NCI-H128 (cell line): Measurements from ENCODE around the gene FABP2.
"Not testable (repeated sequence)": the region's sequence is repeated elsewhere in the genome, so short reads cannot be mapped to it uniquely, and the experiment has no call there.

ENCODE experiments used
- DNase-seq: peaks from one replicate; lab custom pipeline; 2025; ENCODE audit not compliant: unreplicated experiment; lab: John Stamatoyannopoulos, UW

The FABP2 gene

GRCh38 chr4:119313237-119313636, 8.7 kb downstream of the FABP2 start:
- DNase-seq = no peak

DNA sequence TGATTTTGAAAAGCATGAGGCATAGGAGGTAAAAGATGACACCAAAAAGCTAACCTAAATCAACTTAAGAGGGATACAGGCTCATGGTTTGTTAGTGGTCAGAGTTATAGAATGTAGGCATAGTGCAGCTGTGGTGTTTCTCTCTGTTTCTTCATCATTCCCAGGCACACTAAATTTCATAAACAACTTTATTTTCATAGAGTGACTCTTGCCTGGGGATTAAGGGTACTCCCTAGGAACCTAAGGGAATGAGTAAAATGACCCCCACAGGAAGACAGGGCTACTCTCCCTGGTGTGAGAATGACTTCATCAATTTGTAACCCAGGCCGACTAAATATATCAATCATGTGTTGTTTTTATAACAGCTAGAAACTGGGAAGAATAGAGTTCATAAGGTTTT, 11.1 kb downstream of the FABP2 start:
- no peak for DNase-seq

DNA sequence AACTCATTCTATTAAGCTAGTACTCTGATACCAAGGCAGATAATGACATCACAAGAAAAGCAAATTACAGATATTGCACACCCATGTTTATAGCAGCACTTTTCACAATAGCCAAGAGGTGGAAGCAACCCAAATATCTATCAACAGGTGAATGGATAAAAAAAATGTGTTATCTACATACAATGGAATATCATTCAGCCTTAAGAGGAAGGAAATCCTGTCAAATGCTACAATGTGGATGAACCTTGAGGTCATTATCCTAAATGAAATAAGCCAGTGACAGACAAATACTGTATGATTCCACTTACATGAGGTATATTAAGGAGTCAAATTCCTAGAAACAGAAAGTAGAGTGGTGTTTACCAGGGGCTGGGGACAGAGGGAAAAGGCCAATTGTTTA, 14.3 kb downstream of the FABP2 start:
- DNase-seq = no peak

DNA sequence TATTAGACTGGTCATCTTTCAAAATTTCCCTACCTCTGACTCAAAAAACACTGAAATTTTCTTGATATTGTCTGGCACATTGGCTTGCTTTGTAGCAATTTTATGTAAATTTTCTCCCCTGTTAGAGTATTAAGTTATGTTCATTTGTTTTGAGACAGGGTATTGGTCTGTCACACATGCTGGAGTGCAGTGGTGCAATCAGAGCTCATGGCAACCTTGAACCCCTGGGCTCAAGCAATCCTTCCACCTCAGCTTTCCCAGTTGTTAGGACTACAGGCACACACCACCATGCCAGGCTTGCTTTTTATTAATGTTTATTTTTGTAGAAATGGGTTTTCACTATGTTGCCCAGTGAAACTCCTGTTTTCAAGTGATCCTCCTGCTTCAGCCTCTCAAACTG, 17.5 kb downstream of the FABP2 start:
- no peak for DNase-seq

DNA sequence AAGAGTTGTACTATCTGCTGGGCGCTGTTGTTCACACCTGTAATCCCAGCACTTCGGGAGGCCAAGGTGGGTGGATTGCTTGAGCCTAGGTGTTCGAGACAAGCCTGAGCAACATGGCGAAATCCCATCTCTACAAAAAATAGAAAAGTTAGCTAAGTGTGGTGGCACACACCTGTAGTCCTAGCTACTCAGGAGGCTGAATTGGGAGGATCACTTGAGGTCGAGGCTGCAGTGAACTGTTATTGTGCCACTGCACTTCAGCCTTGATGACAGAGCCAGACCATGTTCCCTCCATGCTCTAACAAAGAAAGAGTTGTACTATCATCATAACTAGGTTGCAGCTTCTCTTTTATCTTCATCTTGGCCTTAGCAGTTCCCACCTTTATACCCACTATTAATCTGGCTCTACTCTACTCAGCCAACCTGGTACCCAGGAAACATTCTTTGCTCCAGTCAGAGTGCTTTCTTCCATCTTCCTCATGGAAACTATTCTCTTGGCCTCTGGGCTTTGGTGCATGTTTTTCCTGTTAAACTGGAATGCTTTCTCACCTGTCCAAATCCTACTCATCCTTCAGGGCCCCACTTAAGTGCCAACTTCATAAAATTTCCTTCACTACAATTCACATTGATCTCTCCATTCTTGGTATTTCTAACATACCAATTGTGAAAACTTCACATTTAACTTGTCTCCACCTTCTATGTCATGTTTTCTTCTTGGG, 18.2 kb downstream of the FABP2 start:
- DNase-seq = no peak

DNA sequence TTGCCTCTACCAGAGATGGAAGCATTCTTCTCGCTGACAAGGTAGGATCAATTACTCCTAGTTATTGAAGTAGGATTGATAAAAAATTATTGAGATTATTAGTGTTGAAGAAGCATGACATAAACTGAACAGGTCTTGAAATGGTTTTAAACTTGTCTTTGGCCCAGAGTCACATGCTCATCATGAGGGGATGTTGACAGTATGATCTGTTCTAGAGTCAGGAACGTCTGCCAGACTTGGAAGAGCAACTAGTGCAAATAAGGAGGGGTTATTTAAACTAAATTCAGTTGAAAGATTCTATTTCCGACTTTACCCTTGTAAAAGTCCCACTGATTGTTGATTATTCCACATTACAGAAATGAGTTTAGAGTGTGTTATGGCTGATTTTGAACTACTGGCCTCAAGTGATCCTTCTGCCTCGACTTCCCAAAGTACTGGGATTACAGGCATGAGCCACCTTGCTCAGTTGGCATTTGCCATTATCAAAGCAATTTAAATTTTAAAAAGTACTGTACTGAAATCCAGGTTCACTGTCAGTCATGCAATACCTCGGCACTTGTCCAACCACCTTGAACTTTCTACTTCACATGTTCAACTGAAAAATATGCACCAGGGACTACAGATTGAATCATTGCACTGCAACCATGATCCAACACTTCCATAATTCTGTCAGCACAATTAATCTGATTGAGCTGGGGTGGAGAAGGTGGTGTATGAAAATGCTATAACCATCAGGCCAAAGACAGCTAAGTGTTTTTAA, 19.7 kb downstream of the FABP2 start:
- no peak for DNase-seq

DNA sequence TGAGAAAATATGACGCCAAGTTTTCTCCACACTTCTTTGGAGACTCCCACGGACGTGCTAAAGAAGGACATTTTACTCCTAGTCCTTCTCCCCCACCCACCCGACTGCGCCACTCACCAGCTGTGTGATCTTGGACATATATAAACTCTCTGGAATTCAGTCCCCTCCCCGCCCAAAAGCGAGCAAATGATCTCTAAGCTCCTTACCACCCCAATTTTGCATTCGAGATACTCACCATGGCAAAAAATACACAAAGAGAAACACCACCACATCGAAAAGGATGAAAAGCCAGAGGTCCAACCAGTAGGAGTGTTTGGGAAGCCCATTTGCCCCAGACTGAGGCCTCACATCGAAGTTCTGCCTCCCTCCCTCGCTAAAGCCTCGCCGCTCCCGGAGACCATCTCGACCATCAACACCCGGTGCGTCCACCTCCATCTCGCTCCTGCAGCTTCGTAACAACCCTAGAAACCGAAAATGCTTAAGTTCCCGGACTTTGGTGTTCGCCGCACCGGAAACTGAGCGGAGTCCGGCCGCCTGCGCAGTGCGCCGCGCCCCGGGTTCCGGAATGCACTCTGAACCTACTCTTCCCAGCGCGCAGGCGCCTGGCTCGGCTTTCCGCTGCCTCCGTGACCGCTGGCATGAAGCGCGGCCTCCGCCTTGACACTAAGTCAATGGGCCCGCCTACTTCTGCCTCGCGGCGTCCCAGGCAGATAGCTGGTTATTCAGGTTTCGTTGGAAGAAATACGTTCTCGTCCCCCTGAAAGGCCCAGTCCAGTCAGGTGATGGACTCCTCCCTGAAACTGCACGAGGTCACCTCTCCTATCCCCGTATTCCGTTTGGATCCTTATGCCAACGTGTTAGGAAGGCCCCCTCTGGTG, 21.6 kb downstream of the FABP2 start:
- no peak for DNase-seq

GRCh38 chr4:119299741-119300100, 22.2 kb downstream of the FABP2 start:
- no peak for DNase-seq

DNA sequence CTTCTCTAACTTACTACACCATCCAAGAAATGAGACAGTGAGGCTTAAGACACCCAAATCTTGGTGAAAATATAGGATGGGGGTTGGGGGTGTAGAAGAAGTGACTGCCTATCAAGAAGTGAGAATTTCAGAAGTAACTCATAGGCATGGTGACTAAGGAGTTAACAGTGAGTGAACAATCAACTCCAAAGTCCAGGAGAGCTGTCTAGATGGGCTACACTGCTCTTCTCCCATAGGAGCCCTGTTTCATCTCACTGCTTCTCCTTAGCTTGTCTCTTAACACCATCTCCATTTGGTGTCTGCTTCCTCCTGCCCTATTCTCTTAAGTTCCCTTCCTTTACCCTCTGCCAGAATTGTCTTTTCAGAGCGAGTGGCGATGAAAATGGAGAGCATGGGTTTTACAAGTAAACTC, 22.7 kb downstream of the FABP2 start:
- no peak for DNase-seq

- no peak for DNase-seq
These were observed 24.1 kb downstream of the FABP2 start for GRCh38 chr4:119297795-119298194.

DNA sequence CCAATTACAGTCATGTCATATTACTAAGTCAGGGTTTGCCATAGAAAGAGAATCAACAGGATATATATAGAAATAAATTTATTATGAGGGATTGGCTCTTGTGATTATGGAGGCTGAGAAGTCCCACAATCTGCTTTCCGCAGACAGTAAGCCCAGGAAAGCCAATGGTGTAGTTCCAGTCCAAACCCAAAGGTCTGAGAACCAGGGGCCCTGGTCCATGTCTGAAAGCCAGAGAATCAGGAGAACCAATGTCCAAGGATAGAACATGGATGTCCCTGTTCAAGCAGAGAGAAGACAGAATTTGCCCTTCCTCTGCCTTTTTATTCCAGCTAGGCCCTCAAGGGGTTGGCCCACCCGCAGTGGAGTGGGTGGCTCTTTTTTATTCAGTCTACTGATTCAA, 25.6 kb downstream of the FABP2 start:
- DNase-seq = no peak

GRCh38 chr4:119290598-119290997, 31.3 kb downstream of the FABP2 start:
- DNase-seq = no peak

- DNase-seq = no peak
These were observed 32.6 kb downstream of the FABP2 start for GRCh38 chr4:119289313-119289712.

GRCh38 chr4:119286377-119287002, 35.4 kb downstream of the FABP2 start:
- DNase-seq = no peak

GRCh38 chr4:119284876-119285780, 36.8 kb downstream of the FABP2 start:
- DNase-seq = no peak

DNA sequence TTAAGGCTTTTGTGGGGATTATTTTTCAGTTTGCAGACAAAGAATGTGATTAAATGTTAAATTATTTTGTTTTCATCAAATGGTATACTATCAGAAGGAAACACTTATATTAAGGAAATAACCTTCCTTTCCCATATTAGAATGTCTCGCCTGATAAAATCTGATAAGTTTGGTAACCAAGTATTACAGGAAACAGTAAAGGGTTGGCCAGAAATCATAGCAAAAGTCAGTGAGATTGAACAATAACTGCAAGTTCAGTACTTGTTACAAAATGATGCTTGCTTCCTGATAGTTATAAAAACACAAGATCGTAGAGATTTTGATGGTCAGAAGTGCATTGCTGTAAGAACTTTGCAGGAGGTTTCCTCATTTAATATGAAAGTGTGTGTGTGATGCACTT, 40.5 kb downstream of the FABP2 start:
- DNase-seq = no peak

- DNase-seq = not testable (repeated sequence)
These were observed 42.0 kb downstream of the FABP2 start for GRCh38 chr4:119279945-119280344.

DNA sequence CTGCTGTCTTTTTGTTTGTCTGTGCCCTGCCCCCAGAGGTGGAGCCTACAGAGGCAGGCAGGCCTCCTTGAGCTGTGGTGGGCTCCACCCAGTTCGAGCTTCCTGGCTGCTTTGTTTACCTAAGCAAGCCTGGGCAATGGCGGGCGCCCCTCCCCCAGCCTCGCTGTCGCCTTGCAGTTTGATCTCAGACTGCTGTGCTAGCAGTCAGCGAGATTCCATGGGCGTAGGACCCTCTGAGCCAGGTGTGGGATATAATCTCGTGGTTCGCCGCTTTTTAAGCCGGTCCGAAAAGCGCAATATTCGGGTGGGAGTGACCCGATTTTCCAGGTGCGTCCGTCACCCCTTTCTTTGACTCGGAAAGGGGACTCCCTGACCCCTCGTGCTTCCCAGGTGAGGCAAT, 42.4 kb downstream of the FABP2 start:
- DNase-seq = not testable (repeated sequence)

- DNase-seq = no peak
These were observed 50.4 kb downstream of the FABP2 start for GRCh38 chr4:119271361-119272085.

DNA sequence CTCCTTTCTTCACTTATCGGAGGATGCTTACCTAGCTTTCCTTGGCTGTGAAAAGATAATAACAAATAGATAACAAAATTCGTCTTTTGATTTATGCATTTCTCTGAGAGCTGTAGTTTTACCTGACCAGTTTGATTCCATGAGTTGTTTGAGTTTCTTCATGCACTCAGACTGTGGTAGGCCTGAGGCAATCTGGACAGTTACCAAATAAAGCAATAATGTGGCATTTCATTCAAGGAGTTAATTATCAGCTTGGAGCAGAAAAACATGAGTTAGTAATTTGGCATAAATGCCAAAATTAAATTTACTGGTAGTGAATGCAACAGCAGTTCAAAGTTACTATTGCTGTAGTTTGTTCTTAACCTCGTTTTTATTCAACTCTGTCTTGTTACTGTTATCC, 53.5 kb downstream of the FABP2 start:
- DNase-seq = no peak
